Measurements from ENCODE around the gene GH2.

The GH2 gene

GRCh38 chr17:63841350-63842172 is 40.2 kb downstream of the GH2 start:
- no peak for DNase-seq (ENCODE audit: low read depth in 2 of 2)

DNA sequence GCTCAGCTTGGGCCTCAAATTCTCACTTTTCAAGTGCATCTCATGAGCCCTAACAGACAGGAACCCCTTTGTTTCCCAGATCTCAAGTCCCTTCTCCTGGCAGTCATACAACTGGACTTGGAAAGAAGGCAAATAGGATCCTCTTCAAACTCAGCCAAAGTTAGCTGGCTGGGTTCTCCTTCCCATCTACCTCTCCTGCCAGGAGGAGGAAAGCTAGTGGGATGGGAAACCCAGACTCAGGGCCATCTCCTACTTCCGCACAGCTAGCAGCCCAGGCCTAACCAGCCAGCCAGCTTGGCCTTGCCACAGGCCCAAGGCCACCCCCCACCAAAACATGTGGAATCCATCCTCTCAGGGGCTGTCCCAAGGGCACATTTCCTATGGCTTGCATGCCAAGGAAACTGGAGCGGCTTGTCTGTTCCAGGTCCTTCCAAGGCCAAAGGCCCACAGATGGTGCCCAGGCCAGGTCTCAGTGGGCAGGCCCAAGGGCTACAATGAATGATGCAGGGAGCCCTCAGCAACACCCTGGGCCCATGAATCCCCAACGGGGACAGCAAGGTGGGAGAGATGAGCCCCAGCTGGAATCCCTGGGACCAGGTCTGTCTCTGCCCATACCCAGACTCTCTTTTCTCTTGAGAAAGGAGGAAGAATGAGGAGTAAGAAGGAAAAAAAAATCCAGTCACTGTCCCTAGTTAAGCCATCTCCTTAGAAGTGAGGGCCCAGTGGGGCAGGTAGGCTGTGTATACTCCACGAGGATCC is 41.0 kb downstream of the GH2 start:
- DNase-seq (ENCODE audit: low read depth in 2 of 2), result no peak

- no peak for DNase-seq (ENCODE audit: low read depth in 2 of 2)
Observed at GRCh38 chr17:63838631-63839171, 43.0 kb downstream of the GH2 start.

GRCh38 chr17:63837962-63838600 is 43.7 kb downstream of the GH2 start:
- no peak for DNase-seq (ENCODE audit: low read depth in 2 of 2)

- no peak for DNase-seq (ENCODE audit: low read depth in 2 of 2)
Observed at GRCh38 chr17:63837480-63837879, 44.3 kb downstream of the GH2 start.

DNA sequence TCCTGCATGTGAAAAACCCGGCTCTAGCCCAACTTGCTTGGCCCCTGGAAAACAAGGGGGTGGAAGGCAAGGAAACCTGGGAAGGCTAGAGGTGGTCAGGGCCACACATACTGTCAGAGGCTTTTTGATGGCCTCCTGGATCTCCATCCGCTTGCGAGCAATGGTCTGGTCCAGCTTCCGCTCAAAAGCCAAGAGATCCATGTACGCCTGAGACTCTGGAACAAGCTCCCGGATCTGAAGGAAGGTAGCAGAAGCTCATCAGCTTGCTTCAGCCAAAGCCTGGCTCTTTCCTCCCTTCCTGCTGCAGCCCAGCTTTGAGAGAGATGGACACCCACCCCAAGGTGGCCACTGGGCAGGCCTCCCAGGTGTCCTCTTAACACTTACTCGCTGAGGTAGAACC is 44.9 kb downstream of the GH2 start:
- no peak for DNase-seq (ENCODE audit: low read depth in 2 of 2)

- DNase-seq (ENCODE audit: low read depth in 2 of 2), result no peak
Observed at GRCh38 chr17:63835167-63835720, 46.5 kb downstream of the GH2 start.

- DNase-seq (ENCODE audit: low read depth in 2 of 2), result peak in 1 of 2 donors; percentile 54
Observed at GRCh38 chr17:63834431-63835166, 47.1 kb downstream of the GH2 start.

GRCh38 chr17:63833741-63834373 is 47.9 kb downstream of the GH2 start:
- DNase-seq (ENCODE audit: low read depth in 2 of 2), result no peak

- no peak for DNase-seq (ENCODE audit: low read depth in 2 of 2)
Observed at GRCh38 chr17:63833026-63833740, 48.6 kb downstream of the GH2 start.

DNA sequence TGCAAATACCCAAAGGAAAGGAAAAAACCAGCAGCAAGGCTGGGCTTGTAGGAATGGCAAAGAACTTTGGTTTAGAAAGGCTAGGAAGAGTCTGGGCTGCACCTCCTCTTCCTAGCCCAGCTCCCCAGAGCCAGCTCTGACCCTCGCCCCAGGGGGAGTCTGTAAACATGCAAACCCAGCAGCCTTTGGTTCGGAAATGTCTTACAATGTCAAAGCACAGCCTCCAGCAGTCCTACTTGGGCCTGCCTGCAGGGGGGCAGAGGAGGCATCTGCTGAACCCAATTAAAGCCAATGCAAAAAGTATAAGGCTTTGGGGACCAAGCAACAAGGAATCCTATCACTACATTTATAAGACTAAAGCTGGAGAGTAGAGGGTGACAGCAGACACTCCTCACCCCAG is 49.3 kb downstream of the GH2 start:
- DNase-seq (ENCODE audit: low read depth in 2 of 2), result no peak

- DNase-seq (ENCODE audit: low read depth in 2 of 2), result no peak
Observed at GRCh38 chr17:63832014-63832413, 49.7 kb downstream of the GH2 start.

GRCh38 chr17:63831505-63831904 is 50.2 kb downstream of the GH2 start:
- no peak for DNase-seq (ENCODE audit: low read depth in 2 of 2)

DNA sequence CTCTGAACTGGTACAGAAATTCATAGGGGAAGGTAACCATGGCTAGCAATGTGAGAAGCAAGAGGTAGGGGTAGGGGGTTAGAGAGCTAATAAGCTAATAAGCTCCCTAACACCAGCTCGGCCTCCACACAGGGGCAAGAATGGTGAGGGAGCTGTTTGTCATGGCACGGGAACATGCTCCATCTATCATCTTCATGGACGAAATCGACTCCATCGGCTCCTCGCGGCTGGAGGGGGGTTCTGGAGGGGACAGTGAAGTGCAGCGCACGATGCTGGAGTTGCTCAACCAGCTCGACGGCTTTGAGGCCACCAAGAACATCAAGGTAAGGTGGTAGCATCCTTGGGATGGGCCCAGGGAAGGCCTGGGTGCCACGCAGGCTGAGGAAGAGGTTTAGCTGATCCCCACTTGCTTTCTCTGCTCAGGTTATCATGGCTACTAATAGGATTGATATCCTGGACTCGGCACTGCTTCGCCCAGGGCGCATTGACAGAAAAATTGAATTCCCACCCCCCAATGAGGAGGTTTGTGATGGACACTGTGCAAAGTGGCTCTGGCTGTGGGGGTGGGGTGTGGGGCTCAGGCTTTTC is 50.7 kb downstream of the GH2 start:
- no peak for DNase-seq (ENCODE audit: low read depth in 2 of 2)

- no peak for DNase-seq (ENCODE audit: low read depth in 2 of 2)
Observed at GRCh38 chr17:63830278-63830677, 51.5 kb downstream of the GH2 start.

Data from stimulated activated CD4-positive, alpha-beta T cell treated with anti-CD3 and anti-CD28 coated beads, Interleukin-1b, Interleukin-23, amount 100 ng/mL, for 4 hours (primary cell).